ENCODE data around the gene ASXL1.
"Not testable (repeated sequence)": the region's sequence is repeated elsewhere in the genome, so short reads cannot be mapped to it uniquely, and the experiment has no call there.

Gene ASXL1

DNA sequence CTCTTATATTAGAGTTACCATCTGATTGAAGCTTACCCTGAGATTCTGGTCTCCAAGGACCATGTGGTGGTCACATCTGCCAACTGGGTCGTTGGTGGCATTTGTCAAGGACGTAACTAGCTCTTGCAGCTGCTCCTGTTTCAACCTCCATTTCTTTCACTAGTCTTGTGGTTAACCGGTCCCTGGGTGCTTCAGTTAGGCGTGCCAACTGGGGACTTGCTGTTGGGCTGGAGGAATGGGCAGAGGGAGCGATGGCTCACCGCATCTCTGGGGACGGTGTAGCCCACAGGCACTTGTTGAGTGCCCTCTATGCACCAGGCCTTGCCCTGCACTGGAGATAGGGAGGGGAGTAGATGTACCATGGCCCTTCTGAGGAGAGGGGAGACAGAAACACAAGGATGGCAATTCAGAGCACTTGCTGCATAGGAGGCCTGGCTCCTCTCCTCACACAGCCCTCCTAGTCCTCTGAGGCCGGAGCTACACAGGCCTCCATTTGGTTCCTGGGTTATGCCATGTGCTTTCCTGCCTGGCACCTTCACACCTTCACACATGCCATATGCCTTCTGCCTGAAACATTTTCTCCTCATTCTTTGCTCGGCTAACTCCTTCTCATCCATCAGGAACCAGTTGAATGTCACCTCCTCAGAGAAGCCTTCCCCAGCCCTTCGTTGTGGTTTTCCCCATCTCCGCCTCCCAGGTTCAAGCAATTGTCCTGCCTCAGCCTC, 20.0 kb upstream of the ASXL1 start:
- TF ChIP-seq TAF1 (IDR thresholded peaks at IDR 0.05; ENCODE audit: borderline replicate concordance, low read depth, low read length) (no peak), POLR2A (IDR thresholded peaks at IDR 0.05; ENCODE audit: low read depth, low read length) (no peak), POLR2AphosphoS5 (IDR thresholded peaks at IDR 0.05; ENCODE audit: low read depth, low read length) (no peak)
- DNase-seq (ENCODE audit: insufficient read length), result no peak
- FAIRE-seq, result no peak

GRCh38 chr20:32338665-32339064, 19.5 kb upstream of the ASXL1 start:
- no peak for FAIRE-seq
- DNase-seq (ENCODE audit: insufficient read length), result no peak
- TF ChIP-seq TAF1 (IDR thresholded peaks at IDR 0.05; ENCODE audit: borderline replicate concordance, low read depth, low read length) (no peak), POLR2AphosphoS5 (IDR thresholded peaks at IDR 0.05; ENCODE audit: low read depth, low read length) (no peak), POLR2A (IDR thresholded peaks at IDR 0.05; ENCODE audit: low read depth, low read length) (no peak)

DNA sequence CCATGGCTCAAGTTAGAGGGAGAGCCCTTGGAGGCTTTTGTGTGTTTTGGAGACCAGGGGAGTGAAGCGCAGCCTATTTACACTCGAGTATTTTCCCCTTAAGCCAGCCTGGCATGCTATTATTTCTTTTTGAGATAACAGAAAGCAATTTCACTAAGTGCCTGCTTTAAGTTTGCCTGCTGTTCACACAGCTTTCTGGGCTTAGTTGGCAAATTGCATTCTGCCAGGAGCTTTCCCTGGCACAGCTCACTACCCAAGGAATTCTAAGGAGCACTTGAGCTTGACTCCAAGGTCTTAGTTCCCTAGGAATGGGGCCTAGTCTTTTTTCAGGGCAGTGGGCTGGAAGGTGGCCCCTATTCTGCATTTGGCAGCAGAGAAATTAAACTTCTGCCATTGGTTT, 19.0 kb upstream of the ASXL1 start:
- no peak for FAIRE-seq
- TF ChIP-seq POLR2A (IDR thresholded peaks at IDR 0.05; ENCODE audit: low read depth, low read length) (no peak), POLR2AphosphoS5 (IDR thresholded peaks at IDR 0.05; ENCODE audit: low read depth, low read length) (no peak)
- DNase-seq (ENCODE audit: insufficient read length), result no peak

DNA sequence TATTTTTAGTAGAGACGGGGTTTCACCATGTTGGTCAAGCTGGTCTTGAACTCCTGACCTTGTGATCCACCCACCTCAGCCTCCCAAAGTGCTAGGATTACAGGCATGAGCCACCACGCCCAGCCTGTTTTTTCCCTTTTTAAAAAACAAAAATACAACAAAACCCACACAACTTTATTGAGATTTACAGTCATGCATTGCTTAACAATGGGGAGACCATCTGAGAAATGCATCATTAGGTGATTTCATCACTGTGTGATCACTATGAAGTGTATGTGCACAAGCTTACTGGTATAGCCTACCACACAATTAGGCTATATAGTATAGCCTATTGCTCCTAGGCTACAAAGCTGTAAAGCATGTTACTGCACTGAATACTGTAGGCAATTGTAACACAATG, 17.1 kb upstream of the ASXL1 start:
- not testable (repeated sequence) for DNase-seq (ENCODE audit: insufficient read length)

DNA sequence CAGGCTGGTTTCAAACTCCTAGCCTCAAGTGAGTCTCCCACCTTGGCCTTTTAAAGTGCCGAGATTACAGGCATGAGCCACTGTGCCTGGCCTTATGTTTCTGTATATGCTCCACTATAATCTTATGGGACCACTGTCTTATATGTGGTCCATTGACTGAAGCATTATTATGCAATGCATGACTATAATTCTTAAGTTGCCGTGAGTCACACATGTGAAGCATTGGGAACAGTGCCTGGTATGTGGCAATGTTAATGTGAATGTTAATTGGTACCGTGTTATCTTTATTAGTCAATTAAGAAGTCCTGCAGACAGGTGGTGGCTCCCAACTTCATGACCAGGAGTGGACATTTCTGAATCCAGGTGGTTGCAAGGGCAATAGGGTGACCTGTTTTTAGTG, 14.7 kb upstream of the ASXL1 start:
- FAIRE-seq (peak; percentile 66), DNase-seq (ENCODE audit: insufficient read length) (no peak)
- TF ChIP-seq POLR2AphosphoS5 (IDR thresholded peaks at IDR 0.05; ENCODE audit: low read depth, low read length), result no peak
- no peak for TF ChIP-seq POLR2A (IDR thresholded peaks at IDR 0.05; ENCODE audit: low read depth, low read length)
- TF ChIP-seq TAF1 (IDR thresholded peaks at IDR 0.05; ENCODE audit: borderline replicate concordance, low read depth, low read length), result no peak

More for the DNA sequence above, 17.1 kb upstream of the ASXL1 start:
- not testable (repeated sequence) for FAIRE-seq

- FAIRE-seq (no peak), DNase-seq (ENCODE audit: insufficient read length) (no peak)
- TF ChIP-seq POLR2A (IDR thresholded peaks at IDR 0.05; ENCODE audit: low read depth, low read length) (no peak), TAF1 (IDR thresholded peaks at IDR 0.05; ENCODE audit: borderline replicate concordance, low read depth, low read length) (no peak), POLR2AphosphoS5 (IDR thresholded peaks at IDR 0.05; ENCODE audit: low read depth, low read length) (no peak)
These were observed 13.2 kb upstream of the ASXL1 start for GRCh38 chr20:32344835-32345506.

DNA sequence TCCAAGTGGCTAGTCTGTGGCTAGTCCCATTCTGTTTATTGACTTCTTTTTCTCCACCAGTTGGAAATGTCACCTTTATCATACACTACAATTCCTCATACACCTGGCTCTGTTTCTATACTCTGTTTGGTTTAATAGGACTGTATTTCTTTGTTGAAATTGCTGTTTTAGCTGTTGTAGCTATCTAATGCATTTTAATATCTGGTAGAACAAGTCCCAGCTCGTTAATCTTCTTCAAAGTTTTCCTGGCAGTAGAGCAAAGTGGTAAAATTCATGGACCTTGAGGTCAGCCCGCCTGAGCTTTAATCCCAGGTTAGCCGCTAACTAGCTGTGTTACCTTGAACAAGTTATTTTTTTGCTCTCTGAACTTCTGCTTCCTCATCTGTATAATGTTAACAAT, 9.9 kb upstream of the ASXL1 start:
- DNase-seq (ENCODE audit: insufficient read length) (no peak), FAIRE-seq (no peak)
- TF ChIP-seq POLR2AphosphoS5 (IDR thresholded peaks at IDR 0.05; ENCODE audit: low read depth, low read length) (no peak), POLR2A (IDR thresholded peaks at IDR 0.05; ENCODE audit: low read depth, low read length) (no peak), TAF1 (IDR thresholded peaks at IDR 0.05; ENCODE audit: borderline replicate concordance, low read depth, low read length) (no peak)

GRCh38 chr20:32350421-32350820, 7.7 kb upstream of the ASXL1 start:
- no peak for TF ChIP-seq POLR2A (IDR thresholded peaks at IDR 0.05; ENCODE audit: low read depth, low read length)
- TF ChIP-seq POLR2AphosphoS5 (IDR thresholded peaks at IDR 0.05; ENCODE audit: low read depth, low read length), result no peak
- no peak for TF ChIP-seq TAF1 (IDR thresholded peaks at IDR 0.05; ENCODE audit: borderline replicate concordance, low read depth, low read length)
- no peak for FAIRE-seq

DNA sequence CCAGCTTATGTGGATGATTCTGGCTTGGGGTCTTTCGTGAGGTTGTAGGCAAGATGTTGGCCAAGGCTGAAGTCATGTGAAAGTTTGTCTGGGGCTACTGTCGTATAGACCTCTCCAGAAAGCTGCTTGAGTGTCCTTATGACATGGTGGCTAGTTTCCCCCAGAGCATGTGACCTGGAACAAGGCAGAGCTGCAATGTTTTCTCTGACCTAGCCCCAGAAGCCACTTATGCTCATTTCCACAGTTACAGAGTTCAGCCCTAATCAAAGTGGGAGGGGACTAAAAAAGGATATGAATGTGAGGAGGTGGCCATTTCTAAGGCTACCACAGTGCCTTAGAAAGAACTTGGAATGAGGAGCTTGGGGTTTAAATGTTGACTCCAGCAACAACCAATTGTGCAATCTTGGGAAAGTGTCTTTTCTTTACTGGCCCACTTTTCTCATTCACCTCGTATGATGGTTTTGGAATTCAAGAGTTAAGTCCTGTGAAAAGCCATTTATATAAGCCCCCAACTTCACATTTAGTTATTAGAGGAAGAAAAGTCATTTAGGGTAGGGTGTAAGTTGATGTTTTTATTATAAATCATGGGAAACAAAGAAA, 5.9 kb upstream of the ASXL1 start:
- FAIRE-seq, result no peak
- no peak for DNase-seq (ENCODE audit: insufficient read length)
- TF ChIP-seq POLR2AphosphoS5 (IDR thresholded peaks at IDR 0.05; ENCODE audit: low read depth, low read length) (no peak), TAF1 (IDR thresholded peaks at IDR 0.05; ENCODE audit: borderline replicate concordance, low read depth, low read length) (no peak), POLR2A (IDR thresholded peaks at IDR 0.05; ENCODE audit: low read depth, low read length) (no peak)

More at GRCh38 chr20:32350421-32350820, 7.7 kb upstream of the ASXL1 start:
- no peak for DNase-seq (ENCODE audit: insufficient read length)

GRCh38 chr20:32353848-32354496, 4.2 kb upstream of the ASXL1 start:
- TF ChIP-seq POLR2A (IDR thresholded peaks at IDR 0.05; ENCODE audit: low read depth, low read length) (no peak), TAF1 (IDR thresholded peaks at IDR 0.05; ENCODE audit: borderline replicate concordance, low read depth, low read length) (no peak), POLR2AphosphoS5 (IDR thresholded peaks at IDR 0.05; ENCODE audit: low read depth, low read length) (no peak)
- no peak for FAIRE-seq

GRCh38 chr20:32354592-32355416, 3.3 kb upstream of the ASXL1 start:
- FAIRE-seq, result peak; percentile 69
- DNase-seq (ENCODE audit: insufficient read length), result no peak
- no peak for TF ChIP-seq TAF1 (IDR thresholded peaks at IDR 0.05; ENCODE audit: borderline replicate concordance, low read depth, low read length)
- TF ChIP-seq POLR2A (IDR thresholded peaks at IDR 0.05; ENCODE audit: low read depth, low read length), result no peak
- TF ChIP-seq POLR2AphosphoS5 (IDR thresholded peaks at IDR 0.05; ENCODE audit: low read depth, low read length), result 0 out of 2 replicates have a peak, but pooled peaks have one; percentile 28

More at GRCh38 chr20:32353848-32354496, 4.2 kb upstream of the ASXL1 start:
- DNase-seq (ENCODE audit: insufficient read length), result no peak
